ENCODE measurements around the gene TMEM212. TPM values are rescaled to one million over a fixed set of nuclear protein-coding genes. Genes with fewer than 3 reads are reported as not detected.

TMEM212 gene
- total and polyA plus RNA-seq, 2 of the 13 experiments (the other 11 are each of a cell fraction or from before 2014, with no cell fraction given): not detected

DNA sequence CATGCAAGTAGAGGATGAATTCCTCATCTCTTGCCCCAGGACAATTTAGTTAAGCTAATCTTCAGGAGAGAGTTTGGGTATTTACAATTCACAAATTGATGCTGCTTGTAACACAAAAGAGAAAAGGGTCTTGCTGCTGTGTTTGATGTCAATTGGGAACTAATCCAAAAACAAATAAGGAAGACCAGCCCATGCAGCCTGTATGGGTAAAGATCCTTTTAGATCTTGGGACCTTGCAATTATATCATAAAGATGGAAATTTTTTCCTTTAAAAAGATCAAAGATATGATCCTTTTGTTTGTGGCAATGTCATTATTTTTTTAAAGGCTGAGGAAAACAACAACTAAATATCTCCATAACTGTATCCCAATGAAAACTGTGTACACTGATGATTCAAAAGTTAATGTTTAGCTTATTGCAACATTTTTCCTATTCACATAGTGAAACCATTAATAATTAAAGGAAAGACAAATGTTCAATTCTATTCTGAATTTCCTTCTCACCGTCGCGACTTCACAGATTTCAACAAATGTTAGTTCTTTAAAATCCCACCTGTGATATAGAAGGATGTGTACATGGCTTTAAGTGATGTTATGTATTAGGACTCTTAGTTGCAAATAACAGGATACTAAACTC is 40.2 kb downstream of the TMEM212 start (continued):
- TF ChIP-seq ZNF513 (CRISPR knock-in tag; conservative IDR thresholded peaks at IDR 0.05): no peak
- TF ChIP-seq NR2F6 (IDR thresholded peaks at IDR 0.05): peak; percentile 86
- TF ChIP-seq NR2F6 (CRISPR knock-in tag; IDR thresholded peaks at IDR 0.05): peak; percentile 68
- TF ChIP-seq PHF5A (CRISPR knock-in tag; IDR thresholded peaks at IDR 0.05; ENCODE audit: low read depth, unreplicated experiment): peak; percentile 25
- TF ChIP-seq BRCA1 (CRISPR knock-in tag; IDR thresholded peaks at IDR 0.05): no peak
- TF ChIP-seq HOXA5 (CRISPR knock-in tag; IDR thresholded peaks at IDR 0.05): peak; percentile 60; the same call in 1 of the 2 replicates
- TF ChIP-seq ZNF496 (CRISPR knock-in tag; IDR thresholded peaks at IDR 0.05; ENCODE audit: insufficient replicate concordance): no peak
- TF ChIP-seq ZNF790 (CRISPR knock-in tag; IDR thresholded peaks at IDR 0.05; ENCODE audit: borderline replicate concordance): no peak
- no peak for TF ChIP-seq MTA3 (CRISPR knock-in tag; IDR thresholded peaks at IDR 0.05)
- TF ChIP-seq HINFP (CRISPR knock-in tag; IDR thresholded peaks at IDR 0.05; ENCODE audit: low read depth): no peak
- TF ChIP-seq NONO (IDR thresholded peaks at IDR 0.05): no peak
- TF ChIP-seq NONO (CRISPR knock-in tag; conservative IDR thresholded peaks at IDR 0.05): peak; percentile 61; the same call in 1 of the 2 replicates
- TF ChIP-seq, protein P1, sequence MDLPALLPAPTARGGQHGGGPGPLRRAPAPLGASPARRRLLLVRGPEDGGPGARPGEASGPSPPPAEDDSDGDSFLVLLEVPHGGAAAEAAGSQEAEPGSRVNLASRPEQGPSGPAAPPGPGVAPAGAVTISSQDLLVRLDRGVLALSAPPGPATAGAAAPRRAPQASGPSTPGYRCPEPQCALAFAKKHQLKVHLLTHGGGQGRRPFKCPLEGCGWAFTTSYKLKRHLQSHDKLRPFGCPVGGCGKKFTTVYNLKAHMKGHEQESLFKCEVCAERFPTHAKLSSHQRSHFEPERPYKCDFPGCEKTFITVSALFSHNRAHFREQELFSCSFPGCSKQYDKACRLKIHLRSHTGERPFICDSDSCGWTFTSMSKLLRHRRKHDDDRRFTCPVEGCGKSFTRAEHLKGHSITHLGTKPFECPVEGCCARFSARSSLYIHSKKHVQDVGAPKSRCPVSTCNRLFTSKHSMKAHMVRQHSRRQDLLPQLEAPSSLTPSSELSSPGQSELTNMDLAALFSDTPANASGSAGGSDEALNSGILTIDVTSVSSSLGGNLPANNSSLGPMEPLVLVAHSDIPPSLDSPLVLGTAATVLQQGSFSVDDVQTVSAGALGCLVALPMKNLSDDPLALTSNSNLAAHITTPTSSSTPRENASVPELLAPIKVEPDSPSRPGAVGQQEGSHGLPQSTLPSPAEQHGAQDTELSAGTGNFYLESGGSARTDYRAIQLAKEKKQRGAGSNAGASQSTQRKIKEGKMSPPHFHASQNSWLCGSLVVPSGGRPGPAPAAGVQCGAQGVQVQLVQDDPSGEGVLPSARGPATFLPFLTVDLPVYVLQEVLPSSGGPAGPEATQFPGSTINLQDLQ (CRISPR knock-in tag; IDR thresholded peaks at IDR 0.05): no peak
- TF ChIP-seq ZNF256 (CRISPR knock-in tag; conservative IDR thresholded peaks at IDR 0.05): no peak
- TF ChIP-seq KAT2B (IDR thresholded peaks at IDR 0.05; ENCODE audit: borderline replicate concordance, low read depth, low read length): no peak
- TF ChIP-seq SIN3B (IDR thresholded peaks at IDR 0.05; ENCODE audit: low read length): no peak
- TF ChIP-seq NR1H2 (CRISPR knock-in tag; IDR thresholded peaks at IDR 0.05; ENCODE audit: borderline replicate concordance, low read depth): no peak
- peak; percentile 90 for TF ChIP-seq TCF7L2 (IDR thresholded peaks at IDR 0.05; ENCODE audit: low read depth, low read length)
- TF ChIP-seq GZF1 (CRISPR knock-in tag; IDR thresholded peaks at IDR 0.05): no peak
- TF ChIP-seq ZNF101 (CRISPR knock-in tag; IDR thresholded peaks at IDR 0.05; ENCODE audit: borderline replicate concordance, low read depth): no peak
- TF ChIP-seq, protein P2, sequence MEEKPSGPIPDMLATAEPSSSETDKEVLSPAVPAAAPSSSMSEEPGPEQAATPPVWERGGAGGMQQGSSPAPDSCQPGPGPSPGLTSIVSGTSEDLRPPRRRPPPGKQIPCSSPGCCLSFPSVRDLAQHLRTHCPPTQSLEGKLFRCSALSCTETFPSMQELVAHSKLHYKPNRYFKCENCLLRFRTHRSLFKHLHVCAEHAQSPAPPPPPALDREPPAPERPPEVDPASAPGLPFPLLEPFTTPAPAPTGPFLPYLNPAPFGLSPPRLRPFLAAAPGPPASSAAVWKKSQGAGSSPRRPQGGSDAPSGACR (CRISPR knock-in tag; IDR thresholded peaks at IDR 0.05): peak; percentile 51; the same call in 1 of the 2 replicates
- TF ChIP-seq, protein P3, sequence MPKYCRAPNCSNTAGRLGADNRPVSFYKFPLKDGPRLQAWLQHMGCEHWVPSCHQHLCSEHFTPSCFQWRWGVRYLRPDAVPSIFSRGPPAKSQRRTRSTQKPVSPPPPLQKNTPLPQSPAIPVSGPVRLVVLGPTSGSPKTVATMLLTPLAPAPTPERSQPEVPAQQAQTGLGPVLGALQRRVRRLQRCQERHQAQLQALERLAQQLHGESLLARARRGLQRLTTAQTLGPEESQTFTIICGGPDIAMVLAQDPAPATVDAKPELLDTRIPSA (CRISPR knock-in tag; IDR thresholded peaks at IDR 0.05; ENCODE audit: borderline replicate concordance): no peak
- TF ChIP-seq, protein P4, sequence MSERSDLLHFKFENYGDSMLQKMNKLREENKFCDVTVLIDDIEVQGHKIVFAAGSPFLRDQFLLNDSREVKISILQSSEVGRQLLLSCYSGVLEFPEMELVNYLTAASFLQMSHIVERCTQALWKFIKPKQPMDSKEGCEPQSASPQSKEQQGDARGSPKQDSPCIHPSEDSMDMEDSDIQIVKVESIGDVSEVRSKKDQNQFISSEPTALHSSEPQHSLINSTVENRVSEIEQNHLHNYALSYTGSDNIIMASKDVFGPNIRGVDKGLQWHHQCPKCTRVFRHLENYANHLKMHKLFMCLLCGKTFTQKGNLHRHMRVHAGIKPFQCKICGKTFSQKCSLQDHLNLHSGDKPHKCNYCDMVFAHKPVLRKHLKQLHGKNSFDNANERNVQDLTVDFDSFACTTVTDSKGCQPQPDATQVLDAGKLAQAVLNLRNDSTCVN (CRISPR knock-in tag; IDR thresholded peaks at IDR 0.05; ENCODE audit: borderline replicate concordance): no peak

Data from HepG2 (cell line).